Trophoblast cell (in vitro differentiated cells and primary cell): ENCODE results near the gene LRP5.
A peak's percentile ranks its signal among the peaks of the same experiment; 100 is the strongest.

Experiments
- DNase-seq, 2 donors: peaks; one replicate each; pipeline ENCODE4 v3.0.0-alpha.2; 2016
- H2AFZ ChIP-seq: 2 replicates; pipeline ENCODE4 v1.6.1; 2013; ENCODE audit warnings: low read length, moderate library complexity, mild to moderate bottlenecking; ENCODE audit not compliant: insufficient read depth, poor library complexity
- H2AK5ac ChIP-seq: 2 replicates; pipeline ENCODE4 v1.6.1; 2013; ENCODE audit warnings: mild to moderate bottlenecking, low read length
- H2BK120ac ChIP-seq: 2 replicates; pipeline ENCODE4 v1.6.1; 2013; ENCODE audit warnings: low read length, mild to moderate bottlenecking, moderate library complexity; ENCODE audit not compliant: insufficient read depth, poor library complexity
- H2BK12ac ChIP-seq: 2 replicates; pipeline ENCODE4 v1.6.1; 2013; ENCODE audit warnings: mild to moderate bottlenecking, low read length, moderate library complexity
- H2BK5ac ChIP-seq: 2 replicates; pipeline ENCODE4 v1.6.1; 2013; ENCODE audit warnings: low read length, low read depth, moderate library complexity, mild to moderate bottlenecking; ENCODE audit not compliant: poor library complexity
- H3K14ac ChIP-seq: 2 replicates; pipeline ENCODE4 v1.6.1; 2013; ENCODE audit warnings: mild to moderate bottlenecking, low read length
- H3K18ac ChIP-seq: 2 replicates; pipeline ENCODE4 v1.6.1; 2013; ENCODE audit warnings: mild to moderate bottlenecking, low read length
- H3K23ac ChIP-seq: 2 replicates; pipeline ENCODE4 v1.6.1; 2013; ENCODE audit warnings: low read length
- H3K27ac ChIP-seq: 2 replicates; pipeline ENCODE4 v1.5.1; 2013; ENCODE audit warnings: low read depth, mild to moderate bottlenecking, inconsistent platforms, low read length, moderate library complexity
- H3K27me3 ChIP-seq: 2 replicates; pipeline ENCODE4 v1.6.1; 2013; ENCODE audit warnings: inconsistent platforms, mild to moderate bottlenecking, low read length, moderate library complexity; ENCODE audit not compliant: insufficient read depth
- H3K36me3 ChIP-seq, 2 experiments: 1 replicate in 1 of 2; 2 replicates in 1 of 2; pipeline ENCODE4 v1.6.1; 2013; ENCODE audit warnings: low read length in 2 of 2, mild to moderate bottlenecking in 2 of 2, moderate library complexity in 1 of 2; ENCODE audit not compliant: insufficient read depth in 2 of 2, control insufficient read depth in 1 of 2
- H3K4ac ChIP-seq: 2 replicates; pipeline ENCODE4 v1.6.1; 2013; ENCODE audit warnings: low read depth, mild to moderate bottlenecking, low read length, moderate library complexity
- H3K4me1 ChIP-seq, 2 experiments: 1 replicate in 1 of 2; 2 replicates in 1 of 2; pipeline ENCODE4 v1.6.1; 2013; ENCODE audit warnings: low read length in 2 of 2, mild to moderate bottlenecking in 2 of 2, moderate library complexity in 1 of 2; ENCODE audit not compliant: insufficient read depth in 2 of 2, control insufficient read depth in 1 of 2
- H3K4me2 ChIP-seq: 2 replicates; pipeline ENCODE4 v1.6.1; 2013; ENCODE audit warnings: inconsistent platforms, mild to moderate bottlenecking, low read length, moderate library complexity
- H3K4me3 ChIP-seq: 2 replicates; pipeline ENCODE4 v1.5.1; 2013; ENCODE audit warnings: mild to moderate bottlenecking, low read depth, low read length, inconsistent platforms
- H3K79me1 ChIP-seq: one replicate; pipeline ENCODE4 v1.6.1; 2013; ENCODE audit warnings: low read length
- H3K79me2 ChIP-seq: 2 replicates; pipeline ENCODE4 v1.6.1; 2013; ENCODE audit warnings: low read length, mild to moderate bottlenecking; ENCODE audit not compliant: control insufficient read depth, insufficient read depth, poor library complexity
- H3K9ac ChIP-seq: 2 replicates; pipeline ENCODE4 v1.6.1; 2013; ENCODE audit warnings: mild to moderate bottlenecking, low read length
- H3K9me3 ChIP-seq: 2 replicates; pipeline ENCODE4 v1.6.1; 2013; ENCODE audit warnings: low read depth, mild to moderate bottlenecking, control low read depth, inconsistent platforms, low read length; ENCODE audit not compliant: insufficient read depth
- H4K12ac ChIP-seq: 2 replicates; pipeline ENCODE4 v1.6.1; 2013; ENCODE audit warnings: low read depth, mild to moderate bottlenecking, low read length, moderate library complexity
- H4K8ac ChIP-seq: 2 replicates; pipeline ENCODE4 v1.6.1; 2013; ENCODE audit warnings: low read depth, mild to moderate bottlenecking, low read length, moderate library complexity
- H4K91ac ChIP-seq: one replicate; pipeline ENCODE4 v1.6.1; 2013; ENCODE audit warnings: low read depth, mild to moderate bottlenecking, low read length, moderate library complexity
- WGBS: extraction: QIAGEN DNeasy Blood & Tissue Kit; methylation state at CpG from one replicate; pipeline ENCODE4 v1.1.7; 2013; ENCODE audit warnings: missing lambda C conversion rate; ENCODE audit not compliant: insufficient read length, insufficient coverage; ENCODE audit errors: extremely low coverage; 5-methylcytosine and 5-hydroxymethylcytosine counted together

Gene LRP5

DNA sequence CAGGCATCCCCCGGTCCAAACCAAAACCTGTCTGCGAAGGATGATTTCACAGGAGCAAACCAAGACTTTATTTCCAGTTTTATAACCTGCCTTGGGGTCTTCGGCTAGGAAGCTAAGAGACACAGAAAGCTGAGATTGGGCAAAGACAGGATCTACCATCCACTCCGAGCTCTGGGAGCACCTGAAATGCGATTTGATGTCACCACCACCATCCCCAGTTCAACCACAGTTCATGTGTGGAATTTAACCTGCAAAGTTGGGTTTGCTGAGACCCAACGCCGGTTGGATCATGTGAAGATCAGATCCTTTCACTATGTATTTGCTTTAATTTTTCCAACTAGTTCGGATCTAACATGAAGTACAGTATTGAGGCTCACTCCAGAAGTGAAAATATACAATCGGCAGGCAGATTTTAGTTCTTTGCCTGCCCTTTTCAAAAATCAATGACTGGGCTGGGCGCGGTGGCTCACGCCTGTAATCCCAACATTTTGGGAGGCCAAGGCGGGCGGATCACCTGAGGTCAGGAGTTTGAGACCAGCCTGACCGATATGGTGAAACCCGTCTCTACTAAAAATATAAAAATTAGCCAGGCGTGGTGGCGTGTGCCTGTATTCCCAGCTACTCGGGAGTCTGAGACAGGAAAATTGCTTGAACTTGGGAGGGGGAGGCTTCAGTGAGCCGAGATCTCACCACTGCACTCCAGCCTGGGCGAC, 39.2 kb upstream of the LRP5 start:
- Histone ChIP-seq H4K12ac (no peak overlapping the region), H2BK5ac (no peak overlapping the region), H2BK12ac (no peak overlapping the region), H3K14ac (no peak overlapping the region), H2AK5ac (no peak overlapping the region), H3K27me3 (no peaks in the 10 kb centered on the region), H3K4me1 (peaks cover 0 to 4% of the 10 kb centered on the region in 2 experiments), H3K27ac (no peak overlapping the region), H3K18ac (no peak overlapping the region), H3K9me3 (no peaks in the 10 kb centered on the region), H2BK120ac (no peak overlapping the region), H4K91ac (no peak overlapping the region), H3K9ac (no peak overlapping the region), H3K23ac (no peak overlapping the region), H3K4me3 (no peak overlapping the region), H3K4me2 (no peak overlapping the region), H3K36me3 (peaks cover 0 to 3% of the 10 kb centered on the region in 2 experiments), H3K79me1 (peaks cover 11% of the 10 kb centered on the region), H3K79me2 (peaks cover 8% of the 10 kb centered on the region), H4K8ac (no peak overlapping the region), H2AFZ (no peak overlapping the region), H3K4ac (no peak overlapping the region)
- DNase-seq, result no peak
- WGBS, result no CpG with 5 or more reads among the region's 21 CpGs

DNA sequence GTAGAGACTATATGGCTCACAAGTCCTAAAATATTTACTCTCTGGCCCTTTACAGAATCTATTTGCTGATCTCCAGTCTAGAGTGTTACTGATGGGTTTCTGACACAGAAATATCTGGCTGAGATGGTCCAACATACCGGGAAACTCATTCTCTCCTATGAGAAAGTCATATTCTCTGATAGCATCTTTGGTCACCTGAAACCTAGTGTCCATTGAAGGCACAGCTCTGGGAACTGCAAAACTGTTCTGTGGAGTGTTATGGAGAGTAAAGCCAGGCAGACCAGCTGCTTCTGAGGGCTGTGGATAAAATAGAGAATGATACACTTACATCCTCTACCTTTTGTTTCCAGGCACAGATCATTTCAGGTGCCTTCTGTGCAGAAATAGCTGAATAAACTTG, 38.1 kb upstream of the LRP5 start:
- Histone ChIP-seq H3K14ac (no peak overlapping the region), H4K12ac (no peak overlapping the region), H2BK12ac (no peak overlapping the region), H3K23ac (no peak overlapping the region), H3K27ac (no peak overlapping the region), H2AK5ac (no peak overlapping the region), H3K4ac (no peak overlapping the region), H2BK120ac (no peak overlapping the region), H3K4me1 (peaks cover 0 to 4% of the 10 kb centered on the region in 2 experiments), H3K79me2 (peaks cover 8% of the 10 kb centered on the region), H4K8ac (no peak overlapping the region), H3K36me3 (peaks cover 0 to 2% of the 10 kb centered on the region in 2 experiments), H3K18ac (no peak overlapping the region), H3K4me3 (no peak overlapping the region), H3K79me1 (peaks cover 11% of the 10 kb centered on the region), H3K9me3 (no peaks in the 10 kb centered on the region), H4K91ac (no peak overlapping the region), H3K27me3 (no peaks in the 10 kb centered on the region), H3K4me2 (no peak overlapping the region), H2BK5ac (no peak overlapping the region), H3K9ac (no peak overlapping the region), H2AFZ (no peak overlapping the region)
- WGBS, result no CpG with 5 or more reads among the region's 1 CpG
- DNase-seq, result no peak

DNA sequence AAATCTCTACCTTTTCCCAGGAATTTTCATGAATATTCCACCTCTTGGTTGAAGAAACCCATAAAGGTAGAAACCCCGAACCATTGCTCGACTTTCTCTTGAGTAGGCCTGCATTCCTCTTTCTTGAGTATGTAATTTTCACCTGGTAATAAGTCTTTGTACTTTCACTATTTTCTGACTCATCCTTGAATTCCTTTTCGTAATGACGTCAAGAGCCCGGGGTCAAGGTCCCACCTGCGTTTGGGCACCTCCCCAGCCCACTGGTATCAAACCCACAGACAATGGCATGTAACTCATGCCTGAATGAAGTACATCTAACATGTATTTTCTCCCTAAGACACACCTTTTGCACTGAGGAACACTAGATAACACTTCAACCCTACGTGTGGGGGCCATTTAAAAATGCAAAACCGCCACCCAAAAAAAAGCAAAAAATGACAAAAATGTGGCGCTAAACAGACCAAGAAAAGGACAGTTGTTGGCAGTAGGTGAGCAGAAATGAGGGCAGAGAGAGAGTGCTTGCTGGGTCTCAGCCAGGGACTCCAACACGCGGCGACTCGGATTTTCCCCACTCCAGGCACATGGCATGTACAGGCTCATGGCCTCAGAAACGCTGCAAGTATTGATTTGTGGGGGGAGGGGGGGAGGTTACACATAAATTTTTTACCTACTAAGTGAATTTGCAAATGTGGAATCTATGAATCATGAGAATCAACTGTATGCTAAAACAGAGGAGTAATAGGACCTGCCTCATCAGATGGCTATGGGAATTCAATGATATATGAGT, 36.5 kb upstream of the LRP5 start:
- Histone ChIP-seq H2AK5ac (no peak overlapping the region), H3K14ac (no peak overlapping the region)
- WGBS, result no CpG with 5 or more reads among the region's 14 CpGs

DNA sequence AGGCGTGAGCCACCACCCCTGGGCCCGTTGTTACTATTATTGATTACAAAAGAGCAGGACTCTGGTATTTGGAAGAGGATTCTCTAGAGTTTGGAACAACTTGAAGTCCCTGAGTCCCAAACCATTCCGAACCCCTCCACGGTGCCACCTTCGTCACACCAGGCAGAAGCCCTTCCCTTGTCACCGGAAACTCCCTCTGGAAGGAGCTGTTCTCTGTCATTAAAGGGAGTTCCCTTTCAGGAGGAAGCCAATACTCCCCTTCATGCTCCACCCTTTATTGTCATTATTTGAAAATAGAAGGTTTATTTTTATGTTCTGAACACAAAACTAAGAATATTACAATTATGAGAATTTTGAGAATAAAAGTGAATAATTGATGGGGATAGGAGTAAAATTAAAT, 35.5 kb upstream of the LRP5 start:
- H3K27ac ChIP-seq, result no peak overlapping the region

More for the DNA sequence above, 36.5 kb upstream of the LRP5 start:
- no peak overlapping the region for H3K4me2 ChIP-seq
- H4K12ac ChIP-seq, result no peak overlapping the region
- no peaks in the 10 kb centered on the region for H3K36me3 ChIP-seq
- no peak overlapping the region for H3K4ac ChIP-seq
- H2BK120ac ChIP-seq, result no peak overlapping the region
- no peak overlapping the region for H3K9ac ChIP-seq
- peaks cover 11% of the 10 kb centered on the region for H3K79me1 ChIP-seq
- H4K8ac ChIP-seq, result no peak overlapping the region
- H2AFZ ChIP-seq, result no peak overlapping the region
- H3K27me3 ChIP-seq, result no peaks in the 10 kb centered on the region
- H3K23ac ChIP-seq, result no peak overlapping the region
- peaks cover 8% of the 10 kb centered on the region for H3K79me2 ChIP-seq
- H2BK5ac ChIP-seq, result no peak overlapping the region
- H4K91ac ChIP-seq, result no peak overlapping the region
- H2BK12ac ChIP-seq, result no peak overlapping the region
- H3K27ac ChIP-seq, result no peak overlapping the region
- no peaks in the 10 kb centered on the region for H3K9me3 ChIP-seq
- H3K18ac ChIP-seq, result no peak overlapping the region
- H3K4me3 ChIP-seq, result no peak overlapping the region
- H3K4me1 ChIP-seq, result no peaks in the 10 kb centered on the region
- DNase-seq, result peak; percentile 58 to 85

More for the DNA sequence above, 35.5 kb upstream of the LRP5 start:
- H3K4me1 ChIP-seq, result no peaks in the 10 kb centered on the region
- no peak overlapping the region for H3K4me3 ChIP-seq
- no peak overlapping the region for H4K12ac ChIP-seq
- no peaks in the 10 kb centered on the region for H3K27me3 ChIP-seq
- no peak overlapping the region for H3K9ac ChIP-seq
- H2AK5ac ChIP-seq, result no peak overlapping the region
- peaks cover 3% of the 10 kb centered on the region for H3K79me2 ChIP-seq
- WGBS, result no CpG with 5 or more reads among the region's 6 CpGs
- no peaks in the 10 kb centered on the region for H3K9me3 ChIP-seq
- no peak overlapping the region for H3K4ac ChIP-seq
- no peak overlapping the region for H2AFZ ChIP-seq
- no peak overlapping the region for H2BK12ac ChIP-seq
- no peak overlapping the region for H3K18ac ChIP-seq
- H4K8ac ChIP-seq, result no peak overlapping the region
- H4K91ac ChIP-seq, result no peak overlapping the region
- H3K14ac ChIP-seq, result no peak overlapping the region
- no peak overlapping the region for H2BK5ac ChIP-seq
- DNase-seq, result no peak
- no peak overlapping the region for H3K4me2 ChIP-seq
- H2BK120ac ChIP-seq, result no peak overlapping the region
- peaks cover 6% of the 10 kb centered on the region for H3K79me1 ChIP-seq
- H3K36me3 ChIP-seq, result no peaks in the 10 kb centered on the region
- no peak overlapping the region for H3K23ac ChIP-seq
